IPS-18a (cell line): ENCODE data around the gene PLEKHA5.

Experiments
- H3K27ac ChIP-seq: one replicate; pipeline ENCODE4 v1.5.1; 2013; ENCODE audit warnings: low read length
- H3K27me3 ChIP-seq: one replicate; pipeline ENCODE4 v1.6.1; 2013; ENCODE audit warnings: mild to moderate bottlenecking, low read length; ENCODE audit not compliant: control insufficient read depth, insufficient read depth
- H3K36me3 ChIP-seq: one replicate; pipeline ENCODE4 v1.6.1; 2013; ENCODE audit warnings: low read depth, low read length; ENCODE audit not compliant: control insufficient read depth
- H3K4me1 ChIP-seq: one replicate; pipeline ENCODE4 v1.6.1; 2013; ENCODE audit warnings: low read depth, low read length; ENCODE audit not compliant: control insufficient read depth
- H3K4me3 ChIP-seq: one replicate; pipeline ENCODE4 v1.5.1; 2013; ENCODE audit warnings: low read length
- H3K9ac ChIP-seq: one replicate; pipeline ENCODE4 v1.6.1; 2013; ENCODE audit warnings: mild to moderate bottlenecking, low read length, moderate library complexity
- H3K9me3 ChIP-seq: one replicate; pipeline ENCODE4 v1.6.1; 2013; ENCODE audit warnings: low read depth, low read length; ENCODE audit not compliant: control insufficient read depth

Gene PLEKHA5

GRCh38 chr12:19238540-19238939, 109.0 kb downstream of the PLEKHA5 start:
- Histone ChIP-seq H3K27ac (no peak overlapping the region), H3K4me3 (no peak overlapping the region), H3K36me3 (no peaks in the 10 kb centered on the region), H3K9me3 (no peaks in the 10 kb centered on the region), H3K4me1 (peaks cover 15% of the 10 kb centered on the region), H3K9ac (no peak overlapping the region), H3K27me3 (no peaks in the 10 kb centered on the region)

- Histone ChIP-seq H3K27ac (no peak overlapping the region), H3K4me1 (peaks cover 9% of the 10 kb centered on the region)
These were observed 109.6 kb downstream of the PLEKHA5 start for GRCh38 chr12:19239102-19239501.

GRCh38 chr12:19239616-19240234, 110.2 kb downstream of the PLEKHA5 start:
- no peak overlapping the region for H3K4me3 ChIP-seq
- H3K4me1 ChIP-seq: peaks cover 4% of the 10 kb centered on the region
- H3K27ac ChIP-seq: no peak overlapping the region

More at GRCh38 chr12:19239102-19239501, 109.6 kb downstream of the PLEKHA5 start:
- Histone ChIP-seq H3K4me3 (no peak overlapping the region), H3K27me3 (no peaks in the 10 kb centered on the region), H3K36me3 (no peaks in the 10 kb centered on the region), H3K9ac (no peak overlapping the region), H3K9me3 (no peaks in the 10 kb centered on the region)

GRCh38 chr12:19242581-19242980, 113.0 kb downstream of the PLEKHA5 start:
- Histone ChIP-seq H3K4me3 (no peak overlapping the region), H3K36me3 (no peaks in the 10 kb centered on the region), H3K9me3 (no peaks in the 10 kb centered on the region), H3K27me3 (no peaks in the 10 kb centered on the region), H3K27ac (no peak overlapping the region), H3K4me1 (no peaks in the 10 kb centered on the region), H3K9ac (no peak overlapping the region)

More at GRCh38 chr12:19239616-19240234, 110.2 kb downstream of the PLEKHA5 start:
- Histone ChIP-seq H3K27me3 (no peaks in the 10 kb centered on the region), H3K9me3 (no peaks in the 10 kb centered on the region), H3K9ac (no peak overlapping the region), H3K36me3 (no peaks in the 10 kb centered on the region)

- Histone ChIP-seq H3K4me1 (no peaks in the 10 kb centered on the region), H3K27me3 (no peaks in the 10 kb centered on the region), H3K36me3 (no peaks in the 10 kb centered on the region), H3K27ac (no peak overlapping the region), H3K9ac (no peak overlapping the region), H3K4me3 (no peak overlapping the region), H3K9me3 (no peaks in the 10 kb centered on the region)
These were observed 114.0 kb downstream of the PLEKHA5 start for GRCh38 chr12:19243551-19243950.

GRCh38 chr12:19244312-19244711, 114.8 kb downstream of the PLEKHA5 start:
- Histone ChIP-seq H3K9ac (no peak overlapping the region), H3K27ac (no peak overlapping the region), H3K36me3 (no peaks in the 10 kb centered on the region), H3K4me1 (no peaks in the 10 kb centered on the region), H3K9me3 (no peaks in the 10 kb centered on the region), H3K27me3 (no peaks in the 10 kb centered on the region), H3K4me3 (no peak overlapping the region)

- H3K9me3 ChIP-seq: no peaks in the 10 kb centered on the region
- no peak overlapping the region for H3K9ac ChIP-seq
- no peaks in the 10 kb centered on the region for H3K36me3 ChIP-seq
- H3K4me3 ChIP-seq: no peak overlapping the region
- H3K4me1 ChIP-seq: no peaks in the 10 kb centered on the region
- H3K27ac ChIP-seq: no peak overlapping the region
- no peaks in the 10 kb centered on the region for H3K27me3 ChIP-seq
These were observed 115.6 kb downstream of the PLEKHA5 start for GRCh38 chr12:19245106-19245505.

GRCh38 chr12:19245666-19246065, 116.1 kb downstream of the PLEKHA5 start:
- H3K4me1 ChIP-seq: no peaks in the 10 kb centered on the region
- H3K9me3 ChIP-seq: no peaks in the 10 kb centered on the region
- no peaks in the 10 kb centered on the region for H3K27me3 ChIP-seq
- no peak overlapping the region for H3K9ac ChIP-seq
- no peak overlapping the region for H3K4me3 ChIP-seq
- H3K36me3 ChIP-seq: no peaks in the 10 kb centered on the region
- no peak overlapping the region for H3K27ac ChIP-seq

GRCh38 chr12:19246933-19247332, 117.4 kb downstream of the PLEKHA5 start:
- Histone ChIP-seq H3K4me1 (no peaks in the 10 kb centered on the region), H3K36me3 (no peaks in the 10 kb centered on the region), H3K9ac (no peak overlapping the region), H3K27me3 (no peaks in the 10 kb centered on the region), H3K4me3 (no peak overlapping the region), H3K27ac (no peak overlapping the region), H3K9me3 (no peaks in the 10 kb centered on the region)

GRCh38 chr12:19248929-19249602, 119.5 kb downstream of the PLEKHA5 start:
- Histone ChIP-seq H3K4me3 (no peak overlapping the region), H3K27ac (no peak overlapping the region), H3K36me3 (no peaks in the 10 kb centered on the region), H3K4me1 (no peaks in the 10 kb centered on the region), H3K27me3 (no peaks in the 10 kb centered on the region), H3K9ac (no peak overlapping the region), H3K9me3 (no peaks in the 10 kb centered on the region)

- Histone ChIP-seq H3K36me3 (no peaks in the 10 kb centered on the region), H3K4me3 (no peak overlapping the region), H3K27me3 (no peaks in the 10 kb centered on the region), H3K27ac (no peak overlapping the region), H3K9ac (no peak overlapping the region), H3K9me3 (no peaks in the 10 kb centered on the region), H3K4me1 (no peaks in the 10 kb centered on the region)
These were observed 122.1 kb downstream of the PLEKHA5 start for GRCh38 chr12:19251481-19252132.
